GM18505 (cell line): ENCODE results near the gene TYW1B.
"Not testable (repeated sequence)": the region's sequence is repeated elsewhere in the genome, so short reads cannot be mapped to it uniquely, and the experiment has no call there.

Experiments
- ATAC-seq: cut with Tn5 transposase; IDR thresholded peaks from one replicate; pipeline ENCODE4 v1.9.1; 2021; ENCODE audit not compliant: unreplicated experiment
- POLR2A ChIP-seq: IDR thresholded peaks from 4 replicates; pipeline ENCODE4 v1.6.1; 2011; ENCODE audit warnings: borderline replicate concordance; ENCODE audit not compliant: insufficient read depth, insufficient read length; ENCODE audit errors: extremely low read depth

TYW1B gene

GRCh38 chr7:72540923-72541322 is 287.1 kb downstream of the TYW1B start:
- no peak for TF ChIP-seq POLR2A
- no peak for ATAC-seq

DNA sequence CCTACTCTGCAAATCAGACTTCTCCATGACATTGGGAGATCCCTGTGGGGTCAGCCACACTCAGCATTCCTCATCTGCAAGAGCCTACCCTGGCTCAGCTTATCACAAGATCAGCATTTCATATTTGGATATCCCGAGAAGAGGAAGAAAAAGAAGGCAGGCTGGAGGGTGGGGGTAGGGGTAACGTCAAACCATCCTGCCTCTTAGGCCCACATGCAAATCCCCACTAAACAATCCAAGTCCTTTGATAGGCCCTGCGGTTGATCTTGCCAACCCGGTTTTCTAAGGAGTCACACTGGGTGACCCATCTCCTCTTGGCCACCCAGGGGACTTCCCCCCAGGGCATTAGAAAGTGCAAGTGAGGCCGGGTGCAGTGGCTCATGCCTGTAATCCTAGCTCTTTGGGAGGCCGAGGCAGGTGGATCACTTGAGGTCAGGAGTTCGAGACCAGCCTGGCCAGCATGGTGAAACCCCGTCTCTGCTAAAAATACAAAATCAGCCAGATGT is 287.8 kb downstream of the TYW1B start:
- TF ChIP-seq POLR2A: no peak
- no peak for ATAC-seq

DNA sequence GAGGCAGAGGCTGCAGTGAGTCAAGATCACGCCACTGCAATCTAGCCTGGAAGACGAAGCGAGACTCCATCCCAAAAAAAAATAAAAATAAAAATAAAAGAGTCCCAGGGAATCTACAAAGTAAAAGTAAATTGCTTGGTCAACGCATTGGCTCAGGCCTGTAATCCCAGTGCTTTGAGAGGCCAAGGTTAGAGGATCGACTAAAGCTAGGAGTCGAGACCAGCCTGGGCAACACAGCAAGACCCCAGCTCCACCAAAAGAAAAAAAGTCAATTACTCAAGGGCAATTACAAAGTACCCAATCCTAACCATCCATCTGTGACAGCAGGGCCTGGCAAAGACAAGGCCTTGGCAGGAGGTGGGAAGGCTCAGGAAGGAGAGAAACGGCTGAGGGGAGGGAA is 288.3 kb downstream of the TYW1B start:
- no peak for ATAC-seq

DNA sequence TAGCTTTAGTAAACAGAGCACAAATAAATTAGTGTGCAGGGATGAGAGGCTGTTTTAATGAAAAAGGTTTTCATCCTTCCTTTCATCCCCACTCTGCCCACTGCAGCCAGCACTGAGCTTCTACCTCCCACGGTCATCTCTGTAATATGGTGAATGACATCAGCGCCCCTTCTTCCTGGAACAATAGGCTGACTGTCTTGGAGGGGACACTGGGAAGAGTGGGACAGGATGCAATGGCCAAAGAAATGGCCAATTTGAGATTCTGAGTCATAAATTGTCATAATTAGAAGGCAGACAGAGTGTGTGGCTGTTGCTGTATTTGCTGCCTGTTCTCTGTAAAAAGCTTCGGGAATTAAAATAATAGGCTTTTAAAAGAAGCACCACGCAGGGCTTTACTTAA is 289.1 kb downstream of the TYW1B start:
- no peak for ATAC-seq
- TF ChIP-seq POLR2A: no peak

More for the DNA sequence above, 288.3 kb downstream of the TYW1B start:
- no peak for TF ChIP-seq POLR2A

DNA sequence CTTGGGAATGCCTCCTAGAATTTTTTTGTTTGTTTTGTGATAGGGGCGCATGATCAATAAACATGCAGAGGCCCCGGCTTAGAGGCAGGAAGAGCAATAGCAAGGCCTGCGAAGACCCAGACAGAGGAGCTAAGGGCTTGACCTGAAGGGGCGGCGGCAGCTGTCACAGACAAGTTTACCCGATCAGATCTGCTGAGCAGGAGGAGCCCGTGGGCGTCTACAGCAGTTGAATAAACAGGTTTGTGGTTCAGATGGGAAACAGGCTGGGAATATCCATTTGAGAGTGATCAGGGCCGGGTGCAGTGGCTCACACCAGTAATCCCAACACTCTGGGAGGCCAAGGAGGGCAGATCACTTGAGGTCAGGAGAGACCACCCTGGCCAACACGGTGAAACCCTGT is 289.9 kb downstream of the TYW1B start:
- no peak for TF ChIP-seq POLR2A
- ATAC-seq: no peak

GRCh38 chr7:72536038-72536437 is 292.0 kb downstream of the TYW1B start:
- not testable (repeated sequence) for ATAC-seq

- ATAC-seq: not testable (repeated sequence)
Measured at GRCh38 chr7:72531048-72531447, 297.0 kb downstream of the TYW1B start.
